Measurements from ENCODE around the gene SFMBT2.

- no peak for TF ChIP-seq ZNF416 (CRISPR knock-in tag; IDR thresholded peaks at IDR 0.05)
- TF ChIP-seq, protein P1, sequence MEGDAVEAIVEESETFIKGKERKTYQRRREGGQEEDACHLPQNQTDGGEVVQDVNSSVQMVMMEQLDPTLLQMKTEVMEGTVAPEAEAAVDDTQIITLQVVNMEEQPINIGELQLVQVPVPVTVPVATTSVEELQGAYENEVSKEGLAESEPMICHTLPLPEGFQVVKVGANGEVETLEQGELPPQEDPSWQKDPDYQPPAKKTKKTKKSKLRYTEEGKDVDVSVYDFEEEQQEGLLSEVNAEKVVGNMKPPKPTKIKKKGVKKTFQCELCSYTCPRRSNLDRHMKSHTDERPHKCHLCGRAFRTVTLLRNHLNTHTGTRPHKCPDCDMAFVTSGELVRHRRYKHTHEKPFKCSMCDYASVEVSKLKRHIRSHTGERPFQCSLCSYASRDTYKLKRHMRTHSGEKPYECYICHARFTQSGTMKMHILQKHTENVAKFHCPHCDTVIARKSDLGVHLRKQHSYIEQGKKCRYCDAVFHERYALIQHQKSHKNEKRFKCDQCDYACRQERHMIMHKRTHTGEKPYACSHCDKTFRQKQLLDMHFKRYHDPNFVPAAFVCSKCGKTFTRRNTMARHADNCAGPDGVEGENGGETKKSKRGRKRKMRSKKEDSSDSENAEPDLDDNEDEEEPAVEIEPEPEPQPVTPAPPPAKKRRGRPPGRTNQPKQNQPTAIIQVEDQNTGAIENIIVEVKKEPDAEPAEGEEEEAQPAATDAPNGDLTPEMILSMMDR (IDR thresholded peaks at IDR 0.05): no peak
Observed at GRCh38 chr10:7370511-7370910, 40.3 kb downstream of the SFMBT2 start.
